Measurements from ENCODE around the gene PVRIG.
"Not testable (repeated sequence)": the region's sequence is repeated elsewhere in the genome, so short reads cannot be mapped to it uniquely, and the experiment has no call there.

The PVRIG gene

DNA sequence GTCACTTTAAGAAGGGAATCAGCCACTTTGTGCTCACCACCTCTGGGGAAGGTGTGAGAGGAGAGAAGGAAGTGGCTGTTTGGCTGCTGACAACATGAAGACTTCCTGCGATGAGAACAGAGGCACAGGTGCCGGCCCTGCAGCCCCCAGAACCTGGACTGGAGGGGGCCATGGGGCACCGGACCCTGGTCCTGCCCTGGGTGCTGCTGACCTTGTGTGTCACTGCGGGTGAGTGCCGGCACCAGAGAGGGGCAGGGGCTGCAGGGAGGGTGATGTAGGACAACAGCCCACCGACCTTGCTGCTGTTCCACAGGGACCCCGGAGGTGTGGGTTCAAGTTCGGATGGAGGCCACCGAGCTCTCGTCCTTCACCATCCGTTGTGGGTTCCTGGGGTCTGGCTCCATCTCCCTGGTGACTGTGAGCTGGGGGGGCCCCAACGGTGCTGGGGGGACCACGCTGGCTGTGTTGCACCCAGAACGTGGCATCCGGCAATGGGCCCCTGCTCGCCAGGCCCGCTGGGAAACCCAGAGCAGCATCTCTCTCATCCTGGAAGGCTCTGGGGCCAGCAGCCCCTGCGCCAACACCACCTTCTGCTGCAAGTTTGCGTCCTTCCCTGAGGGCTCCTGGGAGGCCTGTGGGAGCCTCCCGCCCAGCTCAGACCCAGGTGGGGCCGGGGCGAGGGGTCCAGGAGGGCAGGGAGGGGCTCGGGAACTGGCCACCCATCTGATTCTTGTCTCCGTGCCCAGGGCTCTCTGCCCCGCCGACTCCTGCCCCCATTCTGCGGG lies at the start of gene PVRIG:
TSS of gene PVRIG (plus strand) at position 149 of the 785 bp plus-strand sequence. CDS start at position 171, 22 bp downstream.
- not testable (repeated sequence) for H4K20me1 ChIP-seq (ENCODE audit: insufficient read depth); H3K4me3 ChIP-seq (IDR thresholded peaks at IDR 0.05; ENCODE audit: insufficient read depth, low read depth, low read length); H3K4me2 ChIP-seq; H3K79me2 ChIP-seq (ENCODE audit: insufficient read depth, low read depth); H3K36me3 ChIP-seq (ENCODE audit: insufficient read depth); H2AFZ ChIP-seq (ENCODE audit: low read depth)
- H3K27ac ChIP-seq: peak within 1 kb of the TSS; percentile 65; the same call in 1 of the 2 replicates
- H3K27me3 ChIP-seq (ENCODE audit: insufficient read depth, low read depth): peaks cover 12% of the 10 kb centered on the region; the same call in 1 of the 2 replicates
- peaks cover 47% of the 10 kb centered on the region for H3K4me1 ChIP-seq (ENCODE audit: low read depth, poor library complexity, severe bottlenecking)
- H3K9ac ChIP-seq: peak within 1 kb of the TSS; percentile 40; the same call in 1 of the 2 replicates

DNA sequence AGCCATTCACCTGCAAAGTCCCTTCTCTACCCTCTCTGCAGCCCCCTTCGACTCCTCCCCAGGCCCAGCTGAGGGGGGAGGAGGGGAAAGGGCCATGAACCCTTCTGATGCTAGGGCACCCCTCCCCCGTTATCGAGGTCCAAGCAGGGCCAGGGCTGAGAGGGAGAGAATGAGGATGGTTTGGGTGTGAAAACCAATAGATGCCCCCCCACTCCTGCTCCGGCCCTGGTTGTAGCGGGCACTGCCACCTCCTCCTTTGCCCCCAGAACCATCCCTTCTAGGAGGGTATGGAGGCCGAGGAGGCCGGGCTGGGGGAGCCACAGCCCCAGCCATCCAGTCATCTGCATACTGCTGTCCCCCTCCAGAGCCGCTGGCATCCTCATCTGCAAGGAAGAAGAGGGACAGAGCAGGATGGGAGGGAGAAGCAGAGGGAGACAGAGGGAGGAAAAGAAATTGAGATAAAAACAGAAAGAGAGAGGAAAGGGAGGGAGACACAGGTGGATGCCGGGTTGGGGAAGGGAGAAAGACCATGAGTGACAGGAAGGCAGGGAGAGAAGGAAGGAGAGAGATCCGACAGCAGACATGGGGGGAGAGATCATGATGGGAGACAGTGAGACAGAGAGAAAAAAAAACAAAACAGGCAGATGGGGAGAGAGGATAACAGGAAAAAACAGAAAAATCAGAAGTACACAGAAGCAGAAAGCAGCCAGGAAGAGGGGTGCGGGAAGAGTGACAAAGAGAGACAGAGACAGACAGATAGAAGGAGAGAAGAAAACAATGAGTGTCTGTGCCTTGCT lies 49.5 kb upstream of the PVRIG start:
- H4K20me1 ChIP-seq (ENCODE audit: insufficient read depth): no peaks in the 10 kb centered on the region
- H3K9ac ChIP-seq: no peak overlapping the region
- H3K4me3 ChIP-seq (IDR thresholded peaks at IDR 0.05; ENCODE audit: insufficient read depth, low read depth, low read length): no peak overlapping the region
- no peak overlapping the region for H3K27ac ChIP-seq
- no peak overlapping the region for H3K4me2 ChIP-seq
- H3K36me3 ChIP-seq (ENCODE audit: insufficient read depth): no peaks in the 10 kb centered on the region
- H3K4me1 ChIP-seq (ENCODE audit: low read depth, poor library complexity, severe bottlenecking): peaks cover 7% of the 10 kb centered on the region
- no peak for TF ChIP-seq CTCF (conservative IDR thresholded peaks at IDR 0.05; ENCODE audit: low read depth, low read length)
- no peak overlapping the region for H2AFZ ChIP-seq (ENCODE audit: low read depth)
- H3K79me2 ChIP-seq (ENCODE audit: insufficient read depth, low read depth): no peaks in the 10 kb centered on the region
- H3K27me3 ChIP-seq (ENCODE audit: insufficient read depth, low read depth): peaks cover 90% of the 10 kb centered on the region

- Histone ChIP-seq H3K9ac (no peak overlapping the region), H3K4me2 (no peak overlapping the region), H3K27me3 (ENCODE audit: insufficient read depth, low read depth) (peaks cover 87% of the 10 kb centered on the region), H4K20me1 (ENCODE audit: insufficient read depth) (no peaks in the 10 kb centered on the region), H3K36me3 (ENCODE audit: insufficient read depth) (no peaks in the 10 kb centered on the region), H3K79me2 (ENCODE audit: insufficient read depth, low read depth) (no peaks in the 10 kb centered on the region), H3K4me3 (IDR thresholded peaks at IDR 0.05; ENCODE audit: insufficient read depth, low read depth, low read length) (no peak overlapping the region), H3K27ac (no peak overlapping the region), H3K4me1 (ENCODE audit: low read depth, poor library complexity, severe bottlenecking) (peaks cover 7% of the 10 kb centered on the region), H2AFZ (ENCODE audit: low read depth) (no peak overlapping the region)
- TF ChIP-seq CTCF (conservative IDR thresholded peaks at IDR 0.05; ENCODE audit: low read depth, low read length): no peak
These were observed 48.6 kb upstream of the PVRIG start for GRCh38 chr7:100171087-100171681.

- H3K4me1 ChIP-seq (ENCODE audit: low read depth, poor library complexity, severe bottlenecking): peaks cover 7% of the 10 kb centered on the region
- H3K79me2 ChIP-seq (ENCODE audit: insufficient read depth, low read depth): no peaks in the 10 kb centered on the region
- no peak overlapping the region for H3K4me2 ChIP-seq
- no peak overlapping the region for H2AFZ ChIP-seq (ENCODE audit: low read depth)
- no peak overlapping the region for H3K9ac ChIP-seq
- H4K20me1 ChIP-seq (ENCODE audit: insufficient read depth): no peaks in the 10 kb centered on the region
- H3K27ac ChIP-seq: no peak overlapping the region
- H3K36me3 ChIP-seq (ENCODE audit: insufficient read depth): no peaks in the 10 kb centered on the region
- TF ChIP-seq CTCF (conservative IDR thresholded peaks at IDR 0.05; ENCODE audit: low read depth, low read length): no peak
- H3K27me3 ChIP-seq (ENCODE audit: insufficient read depth, low read depth): peaks cover 87% of the 10 kb centered on the region
- no peak overlapping the region for H3K4me3 ChIP-seq (IDR thresholded peaks at IDR 0.05; ENCODE audit: insufficient read depth, low read depth, low read length)
These were observed 47.9 kb upstream of the PVRIG start for GRCh38 chr7:100171840-100172239.

All from KMS-11 (cell line).